Hepatocyte (in vitro differentiated cells): ENCODE results near the gene SIK2. TPM values are rescaled to one million over a fixed set of nuclear protein-coding genes. Genes with fewer than 3 reads are reported as not detected.

Experiments used
- DNase-seq: peaks from one replicate; pipeline ENCODE4 v3.0.0-alpha.2; 2016; ENCODE audit warnings: low spot score
- H2AFZ ChIP-seq: fragments of 200-600 bp; sonication (generic); 2 replicates; pipeline ENCODE4 v1.6.0; 2016; ENCODE audit warnings: antibody characterized with exemption, mild to moderate bottlenecking
- H3K27ac ChIP-seq: fragments of 200-600 bp; sonication (generic); 2 replicates; pipeline ENCODE4 v1.5.1; 2016; ENCODE audit warnings: mild to moderate bottlenecking
- H3K27me3 ChIP-seq: fragments of 200-600 bp; sonication (generic); 2 replicates; pipeline ENCODE4 v1.6.1; 2016
- H3K36me3 ChIP-seq: fragments of 200-600 bp; sonication (generic); replicated peaks from 2 replicates; pipeline ENCODE4 v1.5.1; 2016; ENCODE audit warnings: low read depth; ENCODE audit not compliant: insufficient read depth
- H3K4me1 ChIP-seq: fragments of 200-600 bp; sonication (generic); 2 replicates; pipeline ENCODE4 v1.5.1; 2016; ENCODE audit warnings: mild to moderate bottlenecking, moderate library complexity; ENCODE audit not compliant: insufficient read depth
- H3K4me2 ChIP-seq: fragments of 200-600 bp; sonication (generic); 2 replicates; pipeline ENCODE4 v1.6.0; 2016
- H3K4me3 ChIP-seq: fragments of 200-600 bp; sonication (generic); 2 replicates; pipeline ENCODE4 v1.5.1; 2016; ENCODE audit warnings: mild to moderate bottlenecking
- H3K79me2 ChIP-seq: fragments of 200-600 bp; sonication (generic); 2 replicates; pipeline ENCODE4 v1.6.0; 2017; ENCODE audit warnings: mild to moderate bottlenecking
- H3K9me2 ChIP-seq: fragments of 200-600 bp; sonication (generic); replicated peaks from 2 replicates; pipeline ENCODE4 v1.6.0; 2017; ENCODE audit warnings: mild to moderate bottlenecking; ENCODE audit not compliant: insufficient read depth
- H3K9me3 ChIP-seq: fragments of 200-600 bp; sonication (generic); 2 replicates; pipeline ENCODE4 v1.5.1; 2016; ENCODE audit warnings: low read depth, mild to moderate bottlenecking
- H4K20me1 ChIP-seq: fragments of 200-600 bp; sonication (generic); 2 replicates; pipeline ENCODE4 v1.6.0; 2016; ENCODE audit warnings: mild to moderate bottlenecking; ENCODE audit not compliant: insufficient read depth, poor library complexity, severe bottlenecking
- CTCF ChIP-seq: fragments of 200-600 bp; sonication (generic); IDR thresholded peaks from 2 replicates; pipeline ENCODE4 v1.5.1; 2016; ENCODE audit warnings: antibody characterized with exemption, mild to moderate bottlenecking; ENCODE audit not compliant: poor library complexity
- EZH2 ChIP-seq: fragments of 200-600 bp; sonication (generic); IDR thresholded peaks from 2 replicates; pipeline ENCODE4 v1.6.1; 2016; ENCODE audit warnings: antibody characterized with exemption, mild to moderate bottlenecking, borderline replicate concordance
- EZH2phosphoT487 ChIP-seq: fragments of 200-600 bp; sonication (generic); IDR thresholded peaks from one replicate; pipeline ENCODE4 v1.6.1; 2018; ENCODE audit warnings: antibody characterized with exemption, mild to moderate bottlenecking, low read depth, moderate library complexity; ENCODE audit not compliant: unreplicated experiment, severe bottlenecking
- WGBS: methylation state at CpG from one replicate; pipeline ENCODE4 v1.1.6; 2016; ENCODE audit warnings: low lambda C conversion rate; ENCODE audit errors: missing lambda C conversion rate; 5-methylcytosine and 5-hydroxymethylcytosine counted together
- polyA plus RNA-seq: library from polyadenylated mRNA; unstranded; fragments of >200 nt; fragmentation: Nextera tagmentation; extraction: Ambion mirVana; gene quantifications from 2 replicates; pipeline ENCODE4 v1.2.1, GENCODE V29; 2016
- total RNA-seq: library from RNA; depleted of rRNA; stranded (reverse); fragments of >200 nt; gene quantifications from 2 replicates; pipeline ENCODE4 v1.2.3, GENCODE V29; 2014

Gene SIK2
- total and polyA plus RNA-seq, 2 experiments from 2014 or later: 3.1 to 22.2 TPM

DNA sequence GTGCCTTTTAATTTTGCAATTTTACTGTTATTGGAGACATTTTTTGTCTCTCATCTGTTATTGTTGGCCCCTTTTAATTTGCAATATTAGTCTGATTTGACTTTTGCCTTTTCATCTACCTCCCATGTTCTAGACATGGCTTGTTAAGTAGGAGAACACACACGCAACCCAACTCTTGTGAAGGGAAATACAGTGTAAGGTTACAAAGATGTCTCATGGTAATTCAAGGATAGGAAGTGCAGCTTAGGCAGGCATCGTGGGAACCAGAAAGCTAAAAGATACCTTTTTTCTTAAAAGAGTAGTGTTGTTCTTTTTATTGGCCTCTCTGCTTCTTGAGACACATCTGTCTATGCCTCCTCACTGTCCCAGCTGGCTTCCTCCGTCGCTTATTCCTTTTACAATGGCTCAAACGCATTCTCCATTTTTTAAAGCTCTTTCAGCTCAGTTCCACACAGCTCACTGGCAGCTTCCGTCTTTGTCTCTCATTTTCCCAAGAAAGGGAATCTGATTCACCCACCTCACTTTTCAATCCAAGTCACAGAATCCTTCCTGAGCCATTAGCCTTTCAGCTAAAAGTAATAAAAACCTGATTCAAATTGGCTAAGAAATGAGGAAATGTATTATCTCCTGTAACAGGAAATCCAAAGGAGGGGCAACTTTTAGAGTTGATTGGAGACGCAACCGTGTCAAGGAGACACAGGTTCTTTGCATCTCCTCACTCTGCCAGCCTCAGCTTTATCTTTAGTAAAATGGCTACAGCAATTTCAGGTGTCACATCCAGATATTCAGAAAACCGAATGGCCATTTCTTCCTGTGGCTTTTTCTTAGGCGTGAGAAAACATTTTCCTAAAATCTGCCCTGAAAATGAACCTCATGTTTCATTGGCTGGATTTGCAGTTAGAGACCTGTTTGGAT lies 57.2 kb downstream of the SIK2 start:
- no peak overlapping the region for H2AFZ ChIP-seq
- TF ChIP-seq EZH2phosphoT487 (no peak), CTCF (no peak), EZH2 (no peak)

DNA sequence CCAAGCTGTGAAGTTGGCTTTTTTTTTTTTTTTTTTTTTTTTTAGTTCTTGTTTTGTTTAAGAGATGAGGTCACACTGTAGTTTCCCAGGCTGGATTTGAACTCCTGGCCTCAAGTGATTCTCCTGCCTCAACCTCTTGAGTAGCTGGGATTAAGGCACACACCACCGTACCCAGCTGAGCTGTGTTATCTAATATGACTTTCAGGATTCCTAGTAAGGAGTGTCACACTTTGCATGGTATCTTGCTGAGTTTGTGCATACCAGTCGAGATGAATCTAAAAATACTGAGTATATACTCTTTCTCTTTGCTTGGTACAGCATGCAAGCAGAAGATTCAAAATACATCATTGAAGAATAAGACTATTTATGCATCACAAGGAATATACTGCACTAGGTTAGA lies 58.6 kb downstream of the SIK2 start:
- Histone ChIP-seq H3K36me3 (no peaks in the 10 kb centered on the region), H3K9me3 (no peaks in the 10 kb centered on the region), H4K20me1 (peaks cover 3% of the 10 kb centered on the region), H2AFZ (no peak overlapping the region), H3K27ac (no peak overlapping the region), H3K79me2 (peaks cover 45% of the 10 kb centered on the region), H3K9me2 (no peaks in the 10 kb centered on the region), H3K27me3 (no peaks in the 10 kb centered on the region), H3K4me1 (no peaks in the 10 kb centered on the region), H3K4me3 (no peak overlapping the region), H3K4me2 (no peak overlapping the region)
- DNase-seq: no peak
- TF ChIP-seq EZH2 (no peak), CTCF (no peak), EZH2phosphoT487 (no peak)
- WGBS: 82% methylated on average over 2 of the region's 2 CpGs

More for the DNA sequence above, 57.2 kb downstream of the SIK2 start:
- Histone ChIP-seq H3K9me2 (no peaks in the 10 kb centered on the region), H3K27ac (no peak overlapping the region), H3K4me1 (no peaks in the 10 kb centered on the region), H3K9me3 (no peaks in the 10 kb centered on the region), H3K79me2 (peaks cover 52% of the 10 kb centered on the region), H4K20me1 (no peaks in the 10 kb centered on the region), H3K4me2 (no peak overlapping the region), H3K27me3 (no peaks in the 10 kb centered on the region), H3K4me3 (no peak overlapping the region), H3K36me3 (no peaks in the 10 kb centered on the region)
- DNase-seq: no peak
- 84% methylated on average over 10 of the region's 10 CpGs for WGBS

DNA sequence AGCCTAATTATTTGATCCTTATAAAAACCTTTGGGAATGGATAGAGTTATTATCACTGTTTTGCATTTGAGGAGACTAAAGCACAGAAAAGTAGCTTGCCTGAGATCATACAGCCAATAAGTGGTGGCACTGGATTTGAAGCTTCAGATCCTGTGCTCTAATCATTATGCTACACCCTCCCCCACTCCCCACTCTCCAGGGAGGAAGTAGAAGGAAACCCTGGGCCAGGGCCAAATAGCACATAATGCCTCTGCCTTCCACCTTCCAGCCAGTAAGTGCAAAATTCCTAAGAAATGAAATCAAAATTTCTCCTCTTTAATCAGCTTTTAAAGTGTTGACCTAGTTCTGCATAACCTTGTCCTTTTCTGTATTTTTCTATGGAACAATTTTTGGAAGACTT lies 61.6 kb downstream of the SIK2 start:
- Histone ChIP-seq H3K27me3 (no peaks in the 10 kb centered on the region), H3K9me3 (no peaks in the 10 kb centered on the region), H3K9me2 (no peaks in the 10 kb centered on the region), H3K4me2 (no peak overlapping the region), H3K4me1 (no peaks in the 10 kb centered on the region), H3K27ac (no peak overlapping the region), H4K20me1 (peaks cover 6% of the 10 kb centered on the region), H3K36me3 (no peaks in the 10 kb centered on the region), H2AFZ (no peak overlapping the region), H3K4me3 (no peak overlapping the region), H3K79me2 (peaks cover 43% of the 10 kb centered on the region)
- no peak for DNase-seq
- TF ChIP-seq EZH2phosphoT487 (no peak), CTCF (no peak), EZH2 (no peak)
